Spinal cord (tissue), 10 donors: ENCODE results near the gene MEIOC. TPM values are rescaled to one million over a fixed set of nuclear protein-coding genes. Genes with fewer than 3 reads are reported as not detected.
"Not testable (repeated sequence)": the region's sequence is repeated elsewhere in the genome, so short reads cannot be mapped to it uniquely, and the experiment has no call there.

Experiments
- DNase-seq, 6 donors: peaks; one replicate each; pipeline versions ENCODE4 v3.0.0 to v3.0.0-alpha.2; 2013 to 2015; ENCODE audit warnings: low spot score in 6 of 6, low read depth in 4 of 6
- H3K27ac ChIP-seq: one replicate; pipeline ENCODE4 v1.5.1; 2013; ENCODE audit warnings: low read depth, low read length, control low read depth
- H3K27me3 ChIP-seq: one replicate; pipeline ENCODE4 v1.6.1; 2013; ENCODE audit warnings: low read length; ENCODE audit not compliant: control insufficient read depth, insufficient read depth
- H3K36me3 ChIP-seq: one replicate; pipeline ENCODE4 v1.6.1; 2013; ENCODE audit warnings: low read length; ENCODE audit not compliant: control insufficient read depth, insufficient read depth
- H3K4me1 ChIP-seq: one replicate; pipeline ENCODE4 v1.6.1; 2013; ENCODE audit warnings: low read length; ENCODE audit not compliant: control insufficient read depth, insufficient read depth
- H3K4me3 ChIP-seq: one replicate; pipeline ENCODE4 v1.5.1; 2013; ENCODE audit warnings: low read depth, low read length, control low read depth
- H3K9me3 ChIP-seq: one replicate; pipeline ENCODE4 v1.6.1; 2013; ENCODE audit warnings: low read length; ENCODE audit not compliant: control insufficient read depth, insufficient read depth
- WGBS: methylation state at CpG from one replicate; pipeline ENCODE4 v1.1.5; 2013; ENCODE audit warnings: missing lambda C conversion rate; ENCODE audit not compliant: insufficient coverage; 5-methylcytosine and 5-hydroxymethylcytosine counted together
- polyA plus RNA-seq, 2 donors: library from polyadenylated mRNA; unstranded; fragments of 120-200 nt; gene quantifications; one replicate each; pipeline ENCODE4 v1.2.1, GENCODE V29; 2013; ENCODE audit not compliant: insufficient read length in 2 of 2
- total RNA-seq, 2 donors: library from RNA; depleted of rRNA in 1 of 2; stranded (reverse); fragments of 120-200 nt in 1 of 2; fragments of >200 nt in 1 of 2; gene quantifications; one replicate each; pipeline versions ENCODE4 v1.2.3 to v1.2.4, GENCODE V29; 2013 to 2014
- donor health status: healthy.

MEIOC gene
- total and polyA plus RNA-seq, 4 donors, result 0.22 to 2.1 (median 1.2) TPM

DNA sequence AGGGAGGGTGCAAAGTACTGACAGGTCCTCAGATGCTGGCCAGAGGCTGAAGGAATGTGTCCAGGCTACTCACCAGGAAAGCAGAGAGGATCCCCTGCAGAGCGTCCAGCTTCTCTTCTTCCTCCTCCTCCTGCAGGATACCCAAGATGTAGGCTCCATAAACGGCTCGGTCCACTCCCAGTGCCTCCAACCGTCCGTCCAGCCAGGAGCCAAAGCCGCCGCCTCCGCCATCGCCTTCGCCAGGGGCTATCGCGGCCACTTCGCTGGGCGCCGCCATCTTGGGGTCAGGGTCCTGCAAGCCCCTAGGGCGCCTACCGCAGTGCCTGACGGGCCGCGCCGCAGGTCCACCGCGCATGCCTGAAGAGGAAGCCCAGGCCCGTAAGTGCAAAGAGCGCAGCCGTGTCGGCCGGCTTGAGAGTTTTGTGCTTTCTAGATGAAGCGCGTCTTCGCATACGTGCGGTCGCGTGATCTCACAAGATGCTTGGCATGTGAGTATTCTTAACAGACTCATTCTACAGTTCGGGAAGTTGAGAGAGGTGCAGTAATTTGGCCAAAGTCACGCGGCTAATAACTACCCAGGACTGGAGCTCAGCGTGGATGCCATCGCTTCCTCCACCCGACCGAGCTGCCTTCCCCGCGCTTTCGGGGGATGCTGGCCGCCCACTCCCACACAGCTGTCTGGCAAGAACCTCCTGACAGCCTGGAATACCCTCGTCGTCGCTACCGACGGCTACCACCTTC lies 33.4 kb downstream of the MEIOC start, which contains the start of gene CCDC43:
CCDC43 (minus strand) TSS at position 300 of the 741 bp plus-strand sequence; CDS start at position 277, 23 bp downstream.
- no peaks in the 10 kb centered on the region for H3K9me3 ChIP-seq
- 0% methylated on average over 51 of the region's 51 CpGs for WGBS
- DNase-seq, result peak; percentile 75 to 97 (median 85)
- H3K27ac ChIP-seq, result peak within 1 kb of the TSS; percentile 78
- H3K36me3 ChIP-seq, result peaks cover 9% of the 10 kb centered on the region
- no peaks in the 10 kb centered on the region for H3K27me3 ChIP-seq
- H3K4me3 ChIP-seq, result peak within 1 kb of the TSS; percentile 82
- peaks cover 9% of the 10 kb centered on the region for H3K4me1 ChIP-seq

- not testable (repeated sequence) for H3K4me3 ChIP-seq, H3K27ac ChIP-seq, H3K36me3 ChIP-seq, H3K27me3 ChIP-seq, H3K4me1 ChIP-seq, H3K9me3 ChIP-seq
- WGBS, result 97% methylated on average over 11 of the region's 21 CpGs
- DNase-seq, result peak in 1 of 6 donors; percentile 3
Observed at GRCh38 chr17:44690746-44691306, 34.6 kb downstream of the MEIOC start.

DNA sequence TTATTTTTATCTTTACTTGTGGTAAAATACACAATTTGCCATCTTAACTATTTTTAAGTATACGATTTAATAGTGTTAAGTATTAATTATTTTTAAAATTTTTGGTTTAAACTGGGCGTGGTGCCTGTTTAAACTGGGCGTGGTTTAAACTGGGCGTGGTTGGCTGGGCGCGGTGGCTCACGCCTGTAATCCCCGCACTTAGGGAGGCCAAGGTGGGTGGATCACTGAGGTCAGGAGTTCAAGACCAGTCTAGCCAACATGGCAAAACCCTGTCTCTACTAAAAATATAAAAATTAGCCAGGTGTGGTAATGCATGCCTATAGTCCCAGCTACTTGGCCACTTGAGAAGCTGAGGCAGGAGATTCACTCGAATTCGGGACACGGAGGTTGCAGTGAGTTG lies 37.3 kb downstream of the MEIOC start:
- H3K4me1 ChIP-seq, result peaks cover 9% of the 10 kb centered on the region
- DNase-seq, result no peak
- no peaks in the 10 kb centered on the region for H3K27me3 ChIP-seq
- no peaks in the 10 kb centered on the region for H3K9me3 ChIP-seq
- H3K36me3 ChIP-seq, result no peaks in the 10 kb centered on the region
- H3K4me3 ChIP-seq, result no peak overlapping the region
- H3K27ac ChIP-seq, result no peak overlapping the region
- WGBS, result 92% methylated on average over 10 of the region's 11 CpGs

- WGBS, result no CpG with 5 or more reads among the region's 10 CpGs
- H3K4me3 ChIP-seq, H3K27me3 ChIP-seq, H3K4me1 ChIP-seq, H3K27ac ChIP-seq, DNase-seq, H3K36me3 ChIP-seq, H3K9me3 ChIP-seq: not testable (repeated sequence)
Observed at GRCh38 chr17:44700288-44700687, 44.0 kb downstream of the MEIOC start.

- peak overlapping the region; percentile 87 for H3K4me3 ChIP-seq
- no peaks in the 10 kb centered on the region for H3K36me3 ChIP-seq
- H3K27ac ChIP-seq, result peak overlapping the region; percentile 84
- 49% methylated on average over 3 of the region's 4 CpGs for WGBS
- DNase-seq, result no peak
- H3K27me3 ChIP-seq, result no peaks in the 10 kb centered on the region
- H3K9me3 ChIP-seq, result no peaks in the 10 kb centered on the region
- H3K4me1 ChIP-seq, result peaks cover 12% of the 10 kb centered on the region
Observed at GRCh38 chr17:44707755-44708400, 51.6 kb downstream of the MEIOC start.

DNA sequence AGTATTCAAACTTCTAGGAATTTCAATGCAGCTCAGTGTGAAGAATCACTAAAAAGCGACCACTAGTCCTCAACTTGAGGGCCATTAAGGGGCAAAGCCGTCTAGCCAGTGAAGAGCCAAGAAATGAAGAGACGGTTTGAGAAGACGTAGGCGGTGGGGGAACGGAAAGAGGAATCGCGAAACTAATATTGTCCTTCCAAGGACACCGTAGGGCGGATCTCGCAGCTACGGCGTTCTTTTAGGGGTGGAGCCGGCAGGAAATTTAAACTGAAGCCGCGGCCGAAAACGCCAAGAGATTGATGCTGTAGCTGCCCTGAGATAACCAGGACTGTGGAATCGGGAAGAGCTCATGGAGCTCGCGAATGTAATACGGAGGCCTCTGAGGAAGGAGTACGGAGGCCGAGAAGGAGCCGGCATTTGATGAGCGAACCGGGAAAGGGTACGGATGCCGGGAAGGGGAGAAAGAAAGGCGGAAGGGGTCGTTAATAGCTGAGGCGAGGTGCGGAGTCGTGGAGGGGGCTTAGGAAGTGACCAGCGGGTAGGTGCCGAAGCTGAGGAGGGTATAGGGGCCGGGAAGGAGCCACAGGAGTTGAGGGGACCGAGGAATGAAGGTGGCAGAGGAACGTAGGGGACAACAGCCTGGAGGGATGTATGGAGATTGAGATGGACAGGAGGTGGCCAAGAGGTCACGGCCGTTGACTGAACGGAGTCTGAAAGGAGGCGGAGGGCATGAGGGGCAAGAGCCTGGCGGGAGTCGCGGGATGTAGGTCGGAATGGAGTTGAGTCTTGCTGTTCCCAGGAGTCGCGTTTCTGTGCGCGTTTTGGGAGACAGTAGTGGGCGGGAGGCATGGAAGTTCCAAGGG lies 52.4 kb downstream of the MEIOC start, which contains the start of gene DBF4B:
DBF4B (plus strand) TSS at position 265 of the 863 bp plus-strand sequence; CDS start at position 421, 156 bp downstream.
- H3K27ac ChIP-seq, result peak within 1 kb of the TSS; percentile 84
- H3K27me3 ChIP-seq, result no peaks in the 10 kb centered on the region
- H3K36me3 ChIP-seq, result no peaks in the 10 kb centered on the region
- peak within 1 kb of the TSS; percentile 87 for H3K4me3 ChIP-seq
- H3K4me1 ChIP-seq, result peaks cover 12% of the 10 kb centered on the region
- under 1% methylated on average over 52 of the region's 52 CpGs for WGBS
- no peaks in the 10 kb centered on the region for H3K9me3 ChIP-seq
- peak; percentile 89 to 98 (median 92) for DNase-seq

GRCh38 chr17:44719444-44719843 lies 63.2 kb downstream of the MEIOC start:
- H3K4me3 ChIP-seq, result no peak overlapping the region
- H3K27ac ChIP-seq, result no peak overlapping the region
- 80% methylated on average over 1 of the region's 1 CpG for WGBS
- H3K9me3 ChIP-seq, result no peaks in the 10 kb centered on the region
- no peaks in the 10 kb centered on the region for H3K4me1 ChIP-seq
- no peaks in the 10 kb centered on the region for H3K27me3 ChIP-seq
- DNase-seq, result no peak
- H3K36me3 ChIP-seq, result peaks cover 18% of the 10 kb centered on the region

DNA sequence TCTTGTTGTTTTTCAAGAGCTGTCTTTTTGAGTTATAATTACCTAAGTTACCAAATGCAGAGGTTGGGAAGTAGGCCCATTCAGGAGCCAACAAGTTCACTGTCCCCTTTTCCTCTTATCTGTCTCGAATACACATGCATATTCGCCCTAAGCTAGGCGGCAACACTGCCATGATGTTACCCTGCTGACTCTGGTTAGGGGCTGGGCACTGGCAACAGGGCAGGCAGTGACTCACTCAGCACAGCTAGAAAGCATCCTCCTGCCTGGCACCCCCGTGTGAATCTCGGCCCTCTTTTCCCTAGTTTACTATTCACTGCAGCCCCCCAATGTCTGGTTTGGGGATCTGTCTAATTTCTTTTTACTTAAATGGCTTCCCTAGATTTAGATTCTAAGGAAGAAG lies 66.0 kb downstream of the MEIOC start:
- H3K9me3 ChIP-seq, result no peaks in the 10 kb centered on the region
- DNase-seq, result no peak
- no peaks in the 10 kb centered on the region for H3K4me1 ChIP-seq
- no peak overlapping the region for H3K27ac ChIP-seq
- WGBS, result 90% methylated on average over 3 of the region's 5 CpGs
- no peak overlapping the region for H3K4me3 ChIP-seq
- no peaks in the 10 kb centered on the region for H3K27me3 ChIP-seq
- H3K36me3 ChIP-seq, result peaks cover 23% of the 10 kb centered on the region
